Testis (tissue), 3 donors: ENCODE measurements around the gene MARCHF11. TPM values are rescaled to one million over a fixed set of nuclear protein-coding genes. Genes with fewer than 3 reads are reported as not detected.

Experiments
- DNase-seq: peaks from one replicate; pipeline ENCODE4 v3.0.0-alpha.2; 2019
- H3K27ac ChIP-seq, 2 donors: fragments of 200-600 bp; sonication (generic); one replicate each; pipeline ENCODE4 v1.5.1; 2019
- H3K27me3 ChIP-seq: fragments of 200-600 bp; sonication (generic); one replicate; pipeline ENCODE4 v1.5.1; 2019
- H3K36me3 ChIP-seq: fragments of 200-600 bp; sonication (generic); one replicate; pipeline ENCODE4 v1.5.1; 2017; ENCODE audit warnings: low read depth; ENCODE audit errors: missing control alignments
- H3K4me1 ChIP-seq: fragments of 200-600 bp; sonication (generic); one replicate; pipeline ENCODE4 v1.5.1; 2019
- H3K4me3 ChIP-seq, 2 donors: fragments of 200-600 bp; sonication (generic); one replicate each; pipeline ENCODE4 v1.5.1; 2017 to 2019
- H3K9me3 ChIP-seq: fragments of 200-600 bp; sonication (generic); one replicate; pipeline ENCODE4 v1.5.1; 2017
- POLR2A ChIP-seq: fragments of 450-650 bp; IDR thresholded peaks from one replicate; pipeline ENCODE4 v1.6.1; 2017; ENCODE audit warnings: antibody characterized with exemption, mild to moderate bottlenecking, moderate library complexity
- WGBS, 2 donors: methylation state at CpG; one replicate each; pipeline ENCODE4 v1.1.5; 2018; 5-methylcytosine and 5-hydroxymethylcytosine counted together
- intact Hi-C: fragments of 100-400 bp; cut with DNase I; formaldehyde crosslinking; loops from one replicate; pipeline ENCODE4 v1.15.1; 2023; ENCODE audit warnings: low total_unique reads
- polyA plus RNA-seq: library from polyadenylated mRNA; stranded (reverse); fragments of 350-450 nt; fragmentation: Illumina TruSeq; extraction: RNeasy Lipid Tissue Mini Kit (QIAGEN cat#74804); gene quantifications from one replicate; pipeline ENCODE4 v1.2.3, GENCODE V29; 2014; ENCODE audit warnings: low read depth, low replicate concordance; ENCODE audit not compliant: insufficient read depth
- total RNA-seq, 2 donors: library from RNA; depleted of rRNA; stranded (reverse); fragments of >200 nt; gene quantifications; one replicate each; pipeline ENCODE4 v1.2.3, GENCODE V29; 2016
- TF ChIP-seq, protein P1 (sequence below), 3 experiments: fragments of 450-650 bp in 2 of 3; fragments of 200-600 bp in 1 of 3; sonication (generic) in 1 of 3; IDR thresholded peaks; one replicate each; pipeline ENCODE4 v1.5.1; 2016 to 2019; ENCODE audit warnings: antibody characterized with exemption in 3 of 3, mild to moderate bottlenecking in 2 of 3, moderate library complexity in 1 of 3

MARCHF11 gene
- total and polyA plus RNA-seq, 3 donors from 2014 or later: 28.7 to 189 (median 40.7) TPM

DNA sequence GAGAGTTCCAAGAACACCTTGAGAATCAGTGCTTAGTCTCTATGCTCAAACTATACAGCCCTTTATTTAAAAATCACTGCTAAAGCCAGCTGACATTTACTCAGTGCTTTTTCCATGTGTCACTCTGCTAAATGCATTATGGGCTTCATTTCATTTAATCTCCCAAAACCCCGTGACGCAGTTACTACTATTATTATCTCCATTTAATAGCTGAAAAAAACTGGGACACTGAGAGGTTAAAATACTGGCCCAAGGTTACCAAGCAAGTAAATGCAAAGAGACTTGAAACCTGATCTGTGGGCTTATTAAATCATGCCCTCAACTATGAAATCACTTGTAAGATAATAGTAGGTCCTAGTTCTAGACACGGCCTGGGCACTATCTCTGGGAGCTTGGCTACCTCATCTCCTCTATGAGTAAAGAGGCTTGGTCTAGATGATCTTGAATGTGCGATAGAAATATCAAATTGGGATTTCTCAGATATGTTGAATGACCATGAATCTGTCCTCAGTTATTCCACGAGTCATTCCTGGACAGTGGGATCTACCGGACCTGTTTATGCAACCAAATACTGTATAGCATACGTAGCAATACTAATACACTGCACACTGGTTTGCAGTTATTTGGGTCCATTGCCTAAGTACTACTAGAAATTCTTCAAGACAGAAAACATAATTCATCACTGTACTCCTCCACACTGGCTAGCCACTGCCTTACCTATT is 32.3 kb downstream of the MARCHF11 start:
- Histone ChIP-seq H3K4me3 (no peak overlapping the region), H3K9me3 (no peaks in the 10 kb centered on the region), H3K36me3 (no peaks in the 10 kb centered on the region), H3K4me1 (peaks cover 14% of the 10 kb centered on the region), H3K27me3 (no peaks in the 10 kb centered on the region), H3K27ac (no peak overlapping the region)
- 72 to 75% methylated on average over 7 of the region's 7 CpGs for WGBS, 2 donors
- no peak for TF ChIP-seq POLR2A
- TF ChIP-seq, protein P1, sequence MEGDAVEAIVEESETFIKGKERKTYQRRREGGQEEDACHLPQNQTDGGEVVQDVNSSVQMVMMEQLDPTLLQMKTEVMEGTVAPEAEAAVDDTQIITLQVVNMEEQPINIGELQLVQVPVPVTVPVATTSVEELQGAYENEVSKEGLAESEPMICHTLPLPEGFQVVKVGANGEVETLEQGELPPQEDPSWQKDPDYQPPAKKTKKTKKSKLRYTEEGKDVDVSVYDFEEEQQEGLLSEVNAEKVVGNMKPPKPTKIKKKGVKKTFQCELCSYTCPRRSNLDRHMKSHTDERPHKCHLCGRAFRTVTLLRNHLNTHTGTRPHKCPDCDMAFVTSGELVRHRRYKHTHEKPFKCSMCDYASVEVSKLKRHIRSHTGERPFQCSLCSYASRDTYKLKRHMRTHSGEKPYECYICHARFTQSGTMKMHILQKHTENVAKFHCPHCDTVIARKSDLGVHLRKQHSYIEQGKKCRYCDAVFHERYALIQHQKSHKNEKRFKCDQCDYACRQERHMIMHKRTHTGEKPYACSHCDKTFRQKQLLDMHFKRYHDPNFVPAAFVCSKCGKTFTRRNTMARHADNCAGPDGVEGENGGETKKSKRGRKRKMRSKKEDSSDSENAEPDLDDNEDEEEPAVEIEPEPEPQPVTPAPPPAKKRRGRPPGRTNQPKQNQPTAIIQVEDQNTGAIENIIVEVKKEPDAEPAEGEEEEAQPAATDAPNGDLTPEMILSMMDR (IDR thresholded peaks at IDR 0.05): no peak
- intact Hi-C loops: no loop called here
- no peak for DNase-seq

DNA sequence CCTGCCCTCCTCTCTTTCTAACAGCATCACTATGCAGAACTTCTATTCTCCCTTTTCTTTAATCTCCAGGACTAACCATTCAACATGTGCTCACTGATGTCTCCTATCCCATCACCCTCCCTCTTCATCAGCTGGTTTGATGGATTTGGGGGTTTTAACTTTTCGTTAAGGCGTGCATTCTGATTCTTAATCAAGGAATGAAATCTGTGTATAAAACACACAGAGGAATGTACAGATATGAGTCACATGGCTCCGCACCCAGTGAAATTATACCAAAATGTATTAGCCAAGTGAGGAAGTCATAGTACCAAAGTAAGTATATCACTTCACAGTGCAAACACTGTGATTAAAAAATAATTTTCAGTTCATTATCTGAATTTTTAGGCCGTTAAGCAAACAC is 35.2 kb downstream of the MARCHF11 start:
- H3K27me3 ChIP-seq: no peaks in the 10 kb centered on the region

DNA sequence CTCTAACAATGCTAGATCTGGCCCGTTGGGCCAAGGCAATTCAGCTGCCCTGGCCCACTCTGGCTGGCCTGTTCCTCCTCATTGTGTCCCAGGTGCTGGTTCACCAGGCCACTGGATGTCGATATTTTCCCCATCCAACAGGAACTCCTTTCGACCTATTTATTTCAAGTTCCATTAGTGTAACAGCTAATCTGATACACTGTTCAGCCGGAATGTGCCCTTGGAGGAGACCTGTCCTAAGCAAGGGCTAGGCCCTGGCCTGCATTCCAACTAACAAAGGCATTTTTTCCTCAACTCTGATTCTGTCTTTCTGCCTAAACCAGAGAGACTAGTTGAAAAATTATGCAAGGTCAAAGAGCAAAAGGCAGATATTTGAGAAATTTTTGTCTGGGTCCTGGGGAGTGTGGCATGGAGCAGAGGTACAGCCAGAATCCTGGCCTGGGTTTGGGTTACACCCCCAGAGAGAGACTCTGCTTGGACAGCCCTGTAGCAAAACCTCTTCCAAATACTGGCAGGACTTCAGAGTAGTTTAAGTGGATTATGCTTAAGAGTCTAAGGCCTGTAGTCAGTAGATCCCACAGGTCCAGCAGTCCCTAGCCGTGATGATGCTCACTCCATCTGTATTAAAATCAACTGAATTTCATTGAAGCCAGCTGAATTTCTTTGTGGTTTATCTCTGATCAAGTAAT is 36.1 kb downstream of the MARCHF11 start:
- WGBS, 2 donors: 42 to 53% methylated on average over 5 of the region's 5 CpGs
- H3K9me3 ChIP-seq: no peaks in the 10 kb centered on the region
- peaks cover 25% of the 10 kb centered on the region for H3K4me1 ChIP-seq
- intact Hi-C loops: no loop called here
- TF ChIP-seq, protein P1 (IDR thresholded peaks at IDR 0.05): no peak
- TF ChIP-seq POLR2A: no peak
- no peak overlapping the region for H3K4me3 ChIP-seq
- no peaks in the 10 kb centered on the region for H3K27me3 ChIP-seq
- no peaks in the 10 kb centered on the region for H3K36me3 ChIP-seq
- H3K27ac ChIP-seq: peak overlapping the region in 1 of 2 donors; percentile 62
- DNase-seq: peak; percentile 31

More for the DNA sequence above, 35.2 kb downstream of the MARCHF11 start:
- no peaks in the 10 kb centered on the region for H3K36me3 ChIP-seq
- H3K4me1 ChIP-seq: peaks cover 25% of the 10 kb centered on the region
- intact Hi-C loops: no loop called here
- H3K9me3 ChIP-seq: no peaks in the 10 kb centered on the region
- no peak for DNase-seq
- H3K27ac ChIP-seq: peak overlapping the region in 1 of 2 donors; percentile 62
- 78 to 84% methylated on average over 4 of the region's 4 CpGs for WGBS, 2 donors
- no peak overlapping the region for H3K4me3 ChIP-seq
- TF ChIP-seq, protein P1 (IDR thresholded peaks at IDR 0.05): no peak
- TF ChIP-seq POLR2A: no peak

DNA sequence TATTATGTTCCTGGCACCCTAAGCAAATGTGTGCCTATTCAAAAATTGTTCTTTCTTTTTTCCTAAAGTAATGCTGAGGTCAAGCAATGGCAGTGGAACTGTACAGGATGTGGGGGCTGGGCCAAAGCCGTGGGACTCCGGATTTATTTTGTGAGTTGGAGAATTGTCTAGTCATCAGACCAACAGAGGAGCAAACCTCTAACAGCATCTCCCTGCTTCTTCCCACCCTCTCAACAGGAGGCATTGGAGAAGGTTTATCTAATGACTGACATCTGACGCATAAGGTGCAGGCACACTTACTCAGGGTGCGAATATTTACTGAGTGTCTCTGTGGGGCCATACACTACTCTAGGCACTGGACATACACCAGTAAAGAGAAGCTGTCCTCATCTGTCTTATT is 38.6 kb downstream of the MARCHF11 start:
- no peaks in the 10 kb centered on the region for H3K36me3 ChIP-seq
- no peak overlapping the region for H3K4me3 ChIP-seq
- H3K9me3 ChIP-seq: no peaks in the 10 kb centered on the region
- intact Hi-C loops: no loop called here
- H3K27ac ChIP-seq: no peak overlapping the region
- H3K27me3 ChIP-seq: no peaks in the 10 kb centered on the region
- no peak for DNase-seq
- H3K4me1 ChIP-seq: peaks cover 25% of the 10 kb centered on the region
- TF ChIP-seq POLR2A: no peak
- TF ChIP-seq, protein P1 (IDR thresholded peaks at IDR 0.05): no peak
- WGBS, 2 donors: 41 to 60% methylated on average over 4 of the region's 4 CpGs
